Caki2 (cell line): Measurements from ENCODE around the gene SPG11. TPM values are rescaled to one million over a fixed set of nuclear protein-coding genes. Genes with fewer than 3 reads are reported as not detected.
"Not testable (repeated sequence)": the region's sequence is repeated elsewhere in the genome, so short reads cannot be mapped to it uniquely, and the experiment has no call there.

ENCODE experiments used
- DNase-seq: peaks from one replicate; pipeline ENCODE4 v3.0.0-alpha.2; 2015; ENCODE audit warnings: low read depth
- in situ Hi-C: cut with HindIII; loops from 2 replicates; pipeline ENCODE4 v1.10.0; 2016; ENCODE audit warnings: low sequenced_read_pairs, low pct_unique_long_range_greater_than_20kb, mixed read lengths
- total RNA-seq: library from RNA; depleted of rRNA; stranded (reverse); fragments of >200 nt; shearing (Covaris generic); gene quantifications from 2 replicates; pipeline ENCODE4 v1.2.3, GENCODE V29; 2014; ENCODE audit warnings: low replicate concordance

SPG11 gene
- total RNA-seq, 1 experiment from 2014 or later = 38.1 TPM

DNA sequence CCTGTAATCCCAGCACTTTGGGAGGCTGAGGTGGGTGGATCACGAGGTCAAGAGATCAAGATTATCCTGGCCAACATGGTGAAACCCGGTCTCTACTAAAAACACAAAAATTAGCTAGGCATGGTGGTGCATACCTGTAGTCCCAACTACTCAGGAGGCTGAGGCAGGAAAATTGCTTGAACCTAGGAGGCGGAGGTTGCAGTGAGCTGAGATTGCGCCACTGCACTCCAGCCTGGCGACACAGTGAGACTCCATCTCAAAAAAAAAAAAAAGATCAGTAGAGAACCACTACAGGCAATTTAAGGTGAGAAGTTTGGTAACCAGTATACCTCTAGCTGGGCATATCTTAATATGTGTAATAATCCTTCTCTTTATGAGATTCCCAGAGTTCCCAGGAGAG is 118.7 kb downstream of the SPG11 start:
- in situ Hi-C loops = not testable (repeated sequence)

DNA sequence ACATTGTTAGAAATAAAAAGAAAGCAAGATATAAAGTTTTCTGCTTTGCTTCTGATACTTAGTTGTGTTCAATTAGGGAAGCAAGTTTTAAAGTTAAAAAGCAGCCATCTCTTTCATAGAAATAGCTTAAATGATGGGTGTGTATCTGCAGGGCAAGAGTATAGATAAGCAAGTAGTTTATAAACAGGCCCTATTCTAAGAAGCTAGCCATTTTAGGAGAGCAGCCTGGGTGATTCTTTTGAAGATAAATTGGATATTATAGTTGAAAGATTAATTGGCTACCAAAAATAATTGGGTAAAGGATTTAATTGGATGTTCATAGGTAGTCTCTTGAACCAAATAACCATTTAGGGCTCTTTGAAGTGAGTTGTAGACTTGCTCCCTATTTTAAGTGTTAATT is 120.9 kb downstream of the SPG11 start:
- in situ Hi-C loops = no loop called here
- DNase-seq = no peak

More for the DNA sequence above, 118.7 kb downstream of the SPG11 start:
- not testable (repeated sequence) for DNase-seq

DNA sequence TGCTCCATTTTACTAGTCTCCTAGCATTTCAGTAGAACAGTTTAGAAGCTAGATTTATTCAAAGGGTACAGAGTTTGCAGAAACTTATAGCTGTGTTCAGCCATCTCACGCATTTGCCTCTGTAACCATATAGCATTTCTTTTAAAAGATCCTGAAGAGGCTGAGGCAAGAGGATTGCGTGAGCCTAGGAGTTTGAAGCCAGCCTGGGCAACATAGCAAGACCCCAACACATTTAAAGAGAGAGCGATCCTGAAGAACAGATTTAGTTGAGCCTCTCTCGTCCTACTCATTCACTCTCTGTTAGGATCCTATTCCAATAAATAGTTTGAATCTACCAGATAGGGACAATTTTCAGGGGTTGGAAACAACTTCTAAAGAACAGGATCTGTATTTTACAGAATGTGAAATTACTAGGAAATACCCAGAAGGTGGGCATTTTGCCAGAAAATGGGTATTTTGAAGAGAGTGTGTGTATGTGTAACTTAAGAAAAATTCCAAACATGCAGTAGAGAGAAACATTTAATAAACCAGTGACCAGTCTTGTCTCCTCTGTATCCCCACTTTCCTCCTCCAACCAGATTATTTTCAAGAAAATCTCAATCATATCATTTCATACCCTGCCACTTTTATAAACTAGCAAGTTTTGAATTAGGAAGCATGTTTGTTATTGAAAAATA is 122.0 kb downstream of the SPG11 start:
- in situ Hi-C loops = no loop called here
- peak; percentile 31 for DNase-seq

- in situ Hi-C loops = no loop called here
- DNase-seq = no peak
Measured at GRCh38 chr15:44537735-44538240, 125.7 kb downstream of the SPG11 start.

- peak; percentile 93 for DNase-seq
- in situ Hi-C loops = no loop called here
Measured at GRCh38 chr15:44536962-44537734, 126.3 kb downstream of the SPG11 start, which contains the start of gene EIF3J. TSS of gene EIF3J (plus strand) at chr15:44537147. CDS start at chr15:44537195, 48 bp downstream.

- DNase-seq = peak; percentile 90
- in situ Hi-C loops = no loop called here
Measured at GRCh38 chr15:44536302-44536961, 127.0 kb downstream of the SPG11 start.

DNA sequence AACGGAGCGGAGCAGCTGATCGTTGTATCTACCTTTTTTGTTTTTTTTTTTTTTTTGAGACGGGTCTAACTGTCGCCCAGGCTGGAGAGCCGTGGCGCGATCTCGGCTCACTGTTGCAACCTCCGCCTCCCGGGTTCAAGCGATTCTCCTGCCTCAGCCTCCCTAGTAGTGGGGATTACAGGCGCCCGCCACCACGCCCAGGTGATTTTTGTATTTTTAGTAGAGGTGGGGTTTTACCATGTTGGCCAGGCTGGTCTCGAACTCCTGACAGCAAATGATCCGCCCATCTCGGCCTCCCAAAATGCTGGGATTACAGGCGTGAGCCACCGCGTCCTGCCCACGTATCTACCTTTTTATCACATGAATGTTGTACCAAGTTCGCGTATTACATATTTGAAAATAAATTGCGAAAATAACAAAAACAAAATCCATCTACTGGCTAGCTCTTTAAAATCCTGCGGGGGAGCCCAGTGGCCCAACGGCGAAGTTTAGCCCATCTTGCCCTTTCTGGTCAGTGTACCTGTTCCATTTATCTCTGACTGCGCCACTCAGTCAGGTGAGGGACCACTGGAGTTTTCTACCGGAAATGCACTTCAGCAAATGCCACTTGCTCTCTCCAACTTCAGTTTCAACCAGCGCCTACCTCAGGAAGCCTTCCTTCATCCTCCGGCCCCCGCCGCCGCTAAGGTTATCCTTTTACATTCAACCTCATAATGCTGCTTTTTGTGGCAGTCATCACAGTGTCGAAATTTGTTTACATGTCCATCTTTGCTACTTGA is 127.8 kb downstream of the SPG11 start:
- in situ Hi-C loops = no loop called here
- no peak for DNase-seq

GRCh38 chr15:44535092-44535491 is 128.4 kb downstream of the SPG11 start:
- DNase-seq = no peak
- in situ Hi-C loops = no loop called here

DNA sequence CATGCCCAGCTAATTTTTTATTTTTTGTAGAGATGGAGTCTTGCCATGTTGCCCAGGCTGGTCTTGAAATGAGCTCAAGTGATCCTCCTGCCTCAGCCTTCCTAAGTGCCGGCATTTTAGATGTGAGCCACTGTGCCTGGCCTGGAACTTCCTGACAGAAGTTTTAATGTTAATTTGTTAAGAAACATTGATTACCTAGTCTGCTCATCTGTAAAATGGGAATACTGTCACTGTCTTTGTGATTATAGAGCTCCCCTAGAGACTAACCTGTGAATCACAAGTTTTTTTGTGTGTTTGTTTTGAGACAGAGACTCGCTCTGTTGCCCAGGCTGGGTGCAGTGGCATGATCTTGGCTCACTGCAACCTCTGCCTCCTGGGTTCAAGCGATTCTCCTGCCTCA is 130.8 kb downstream of the SPG11 start:
- DNase-seq = no peak
- in situ Hi-C loops = no loop called here

DNA sequence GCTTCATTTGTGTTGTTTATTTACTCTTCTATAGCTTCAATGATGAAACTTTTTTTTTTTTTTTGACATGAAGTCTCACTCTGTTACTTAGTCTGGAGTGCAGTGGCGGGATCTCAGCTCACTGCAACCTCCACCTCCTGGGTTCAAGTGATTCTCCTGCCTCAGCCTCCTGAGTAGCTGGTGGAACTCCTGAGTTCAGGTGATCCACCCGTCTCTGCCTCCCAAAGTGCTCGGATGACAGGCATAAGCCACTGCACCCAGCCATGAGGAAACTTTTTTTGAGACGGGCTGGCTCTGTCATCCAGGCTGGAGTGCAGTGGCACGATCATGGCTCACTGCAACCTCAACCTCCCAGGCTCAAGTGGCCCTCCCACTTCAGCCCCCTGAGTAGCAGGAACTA is 131.2 kb downstream of the SPG11 start:
- in situ Hi-C loops, DNase-seq: not testable (repeated sequence)

- no peak for DNase-seq
- in situ Hi-C loops = no loop called here
Measured at GRCh38 chr15:44530653-44531052, 132.8 kb downstream of the SPG11 start.

DNA sequence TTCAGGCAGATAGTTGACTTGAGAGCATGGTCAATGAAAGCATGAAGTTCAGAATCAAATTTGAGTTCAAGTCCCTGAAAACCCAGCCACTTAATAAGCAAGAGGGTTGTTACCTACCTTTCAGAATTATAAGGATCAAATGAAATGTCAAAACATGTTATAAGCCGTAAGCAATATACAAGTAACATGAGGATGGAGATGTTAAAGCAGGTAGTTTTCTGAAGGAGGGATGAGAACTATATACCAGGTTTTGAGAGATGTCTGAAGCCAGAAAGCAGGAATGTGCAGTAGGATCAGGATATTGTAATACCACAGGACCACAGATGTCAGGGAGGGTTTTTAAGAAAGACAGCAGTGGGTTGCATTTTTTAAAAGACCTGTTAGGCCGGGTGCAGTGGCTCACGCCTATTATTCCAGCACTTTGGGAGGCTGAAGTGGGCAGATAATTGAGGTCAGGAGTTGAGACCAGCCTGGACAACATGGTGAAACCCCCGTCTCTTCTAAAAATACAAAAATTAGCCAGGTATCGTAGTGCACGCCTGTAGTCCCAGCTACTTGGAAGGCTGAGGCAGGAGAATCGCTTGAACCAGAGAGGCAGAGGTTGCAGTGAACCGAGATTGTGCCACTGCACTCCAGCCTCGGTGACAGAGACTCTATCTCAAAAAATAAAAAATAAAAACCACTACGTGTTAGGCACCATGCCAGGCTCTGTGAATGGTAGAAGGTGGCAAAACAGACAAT is 133.4 kb downstream of the SPG11 start:
- in situ Hi-C loops = no loop called here
- DNase-seq = no peak

DNA sequence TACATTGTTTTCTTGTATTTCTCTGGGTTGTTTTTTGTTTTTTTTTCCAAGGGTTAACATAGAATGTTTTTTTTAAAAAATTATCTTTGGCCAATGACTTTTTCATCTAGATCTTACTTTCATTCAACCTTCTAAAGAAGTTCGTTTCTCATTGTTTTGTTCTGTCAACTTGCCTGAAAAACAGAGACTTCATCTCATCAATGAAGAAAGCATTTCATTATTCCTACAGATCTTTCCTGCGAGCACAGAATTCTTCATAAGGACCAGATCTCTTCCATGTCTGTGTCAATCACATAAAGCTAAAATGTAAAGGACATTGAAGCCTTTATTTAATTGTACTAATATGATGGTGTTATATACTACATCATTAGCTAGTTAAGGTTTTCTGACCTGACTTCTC is 136.2 kb downstream of the SPG11 start:
- in situ Hi-C loops = no loop called here
- DNase-seq = no peak

DNA sequence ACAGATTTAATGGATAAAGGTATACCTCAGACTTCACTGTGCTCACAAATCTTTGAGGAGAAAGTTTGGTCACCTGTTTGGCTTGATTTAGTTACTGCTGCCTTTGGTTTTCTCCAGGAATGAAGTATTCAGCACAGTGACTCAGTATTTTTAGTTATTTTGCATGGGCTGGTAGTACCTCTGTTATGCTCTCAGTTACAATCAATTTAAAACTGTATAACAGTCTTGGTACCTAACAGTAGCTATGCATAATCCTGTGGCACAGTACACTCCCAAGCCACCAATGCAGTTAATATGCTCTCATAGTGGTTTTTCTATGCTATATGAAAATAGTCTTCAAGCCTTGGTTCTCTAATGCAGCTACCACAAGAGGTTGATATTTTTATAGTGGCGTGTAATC is 138.4 kb downstream of the SPG11 start:
- DNase-seq = no peak
- in situ Hi-C loops = no loop called here

GRCh38 chr15:44519537-44519936 is 143.9 kb downstream of the SPG11 start:
- DNase-seq = no peak
- in situ Hi-C loops = no loop called here

- DNase-seq = no peak
- in situ Hi-C loops = no loop called here
Measured at GRCh38 chr15:44516436-44516835, 147.0 kb downstream of the SPG11 start.
